ENCODE measurements around the gene NIT2. TPM values are rescaled to one million over a fixed set of nuclear protein-coding genes. Genes with fewer than 3 reads are reported as not detected.

NIT2 gene, protein sequence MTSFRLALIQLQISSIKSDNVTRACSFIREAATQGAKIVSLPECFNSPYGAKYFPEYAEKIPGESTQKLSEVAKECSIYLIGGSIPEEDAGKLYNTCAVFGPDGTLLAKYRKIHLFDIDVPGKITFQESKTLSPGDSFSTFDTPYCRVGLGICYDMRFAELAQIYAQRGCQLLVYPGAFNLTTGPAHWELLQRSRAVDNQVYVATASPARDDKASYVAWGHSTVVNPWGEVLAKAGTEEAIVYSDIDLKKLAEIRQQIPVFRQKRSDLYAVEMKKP
- 10 to 100 TPM; 18.6 to 21.4 TPM for total RNA-seq
- 29.7 TPM for polyA plus RNA-seq (2013, experiment 1 of 2)
- 26.9 TPM for polyA plus RNA-seq (2013, experiment 2 of 2)
- 13.3 to 87.6 (median 43.6) reads per million in 172 experiments for total RNA-seq

DNA sequence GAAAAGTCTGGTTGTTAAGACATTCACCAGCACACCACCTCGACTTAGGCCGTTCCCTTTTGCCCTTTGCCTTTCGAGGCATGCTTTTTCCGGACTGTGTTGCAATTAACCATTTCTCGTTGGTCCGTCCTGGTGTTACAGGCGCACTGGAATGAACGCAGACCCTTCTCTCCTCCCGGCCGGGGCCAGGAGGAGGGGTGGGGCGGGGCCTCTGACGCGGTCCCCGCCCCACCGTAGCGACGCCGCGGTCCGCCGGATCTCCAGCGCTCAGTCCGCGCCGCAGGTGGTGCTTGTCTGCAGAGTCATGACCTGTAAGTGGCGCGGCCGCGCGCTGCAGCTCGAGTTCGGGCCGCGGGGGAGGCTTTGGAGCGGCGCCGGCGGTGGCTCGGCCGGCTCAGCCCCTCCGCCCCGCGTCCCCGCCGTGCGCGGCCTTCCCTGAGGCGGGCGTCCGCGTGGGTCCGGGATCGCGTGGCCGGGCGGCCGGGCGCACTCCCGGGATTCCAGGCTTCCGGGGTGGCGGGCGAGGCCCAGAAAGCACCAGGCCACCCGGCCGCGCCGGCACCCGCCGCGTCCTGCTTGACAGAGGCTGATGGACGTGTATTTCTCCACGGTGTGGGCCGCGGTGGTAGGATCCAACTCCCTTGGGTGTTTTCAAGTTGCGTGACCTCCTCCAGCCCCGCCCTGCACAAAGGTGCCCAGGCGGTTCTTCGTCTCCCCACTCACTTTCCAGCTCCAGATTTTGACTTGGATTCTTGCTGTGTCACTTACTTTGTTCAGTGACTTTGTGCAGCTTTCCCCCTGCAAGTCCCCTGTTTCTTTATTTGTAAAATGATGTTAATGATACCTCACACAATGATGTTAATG lies at the start of gene NIT2:
TSS of gene NIT2 (plus strand) at position 270 of the 864 bp plus-strand sequence. CDS start at position 305, 35 bp downstream.
- no peaks in the 10 kb centered on the region for H3K9me3 Mint-ChIP-seq
- CTCF ChIA-PET = interaction anchor here (0.7 to 1.2 kb wide), 2 partner anchors 18 to 37 kb away, joined by 3 read pairs; no protein-coding TSS in a partner anchor
- POLR2A ChIA-PET = interaction anchor here (0.9 to 3.2 kb wide), 6 partner anchors 26 to 375 kb away, joined by 3 to 28 read pairs (median 6); partner anchors contain the start of genes LNP1, TBC1D23, TFG and TOMM70
- H3K27ac Mint-ChIP-seq = peak within 1 kb of the TSS; percentile 83
- H3K36me3 Mint-ChIP-seq (ENCODE audit: low read depth) = peaks cover 16% of the 10 kb centered on the region
- H3K27me3 Mint-ChIP-seq = no peaks in the 10 kb centered on the region
- intact Hi-C loops (cut with DNase I, micrococcal nuclease) = loop anchor here (2.0 to 10.0 kb wide), 5 partner anchors 66 to 1430 kb away; partner anchors contain the start of genes LNP1 (in 2 of the 2), TOMM70 (in 2 of the 2), DCBLD2 (in 1 of the 2) and TBC1D23 (in 1 of the 2)
- ATAC-seq (ENCODE audit: poor library complexity) (peak; percentile 94), DNase-seq (peak; percentile 59 to 91 (median 74))
- H3K9me3 ChIP-seq (ENCODE audit: control insufficient read depth in 1 of 2, insufficient read depth in 1 of 2, low read length in 2 of 2) = no peaks in the 10 kb centered on the region
- H3K4me3 Mint-ChIP-seq = peak within 1 kb of the TSS; percentile 93
- peaks cover 17% of the 10 kb centered on the region for H3K4me1 ChIP-seq (ENCODE audit: insufficient read depth, low read length)
- H3K4me3 ChIP-seq (ENCODE audit: low read length) = peak within 1 kb of the TSS; percentile 81
- H3K27me3 ChIP-seq (ENCODE audit: control insufficient read depth in 1 of 2, insufficient read depth in 2 of 2, low read length in 2 of 2) = no peaks in the 10 kb centered on the region
- H3K4me1 Mint-ChIP-seq (ENCODE audit: low read depth) = peaks cover 30% of the 10 kb centered on the region
- H3K36me3 ChIP-seq (ENCODE audit: insufficient read depth, low read length) = peaks cover 9% of the 10 kb centered on the region
- H3K27ac ChIP-seq (ENCODE audit: low read depth in 1 of 2, low read length in 2 of 2) = peak within 1 kb of the TSS; percentile 29 to 70
- TF ChIP-seq, protein P1, sequence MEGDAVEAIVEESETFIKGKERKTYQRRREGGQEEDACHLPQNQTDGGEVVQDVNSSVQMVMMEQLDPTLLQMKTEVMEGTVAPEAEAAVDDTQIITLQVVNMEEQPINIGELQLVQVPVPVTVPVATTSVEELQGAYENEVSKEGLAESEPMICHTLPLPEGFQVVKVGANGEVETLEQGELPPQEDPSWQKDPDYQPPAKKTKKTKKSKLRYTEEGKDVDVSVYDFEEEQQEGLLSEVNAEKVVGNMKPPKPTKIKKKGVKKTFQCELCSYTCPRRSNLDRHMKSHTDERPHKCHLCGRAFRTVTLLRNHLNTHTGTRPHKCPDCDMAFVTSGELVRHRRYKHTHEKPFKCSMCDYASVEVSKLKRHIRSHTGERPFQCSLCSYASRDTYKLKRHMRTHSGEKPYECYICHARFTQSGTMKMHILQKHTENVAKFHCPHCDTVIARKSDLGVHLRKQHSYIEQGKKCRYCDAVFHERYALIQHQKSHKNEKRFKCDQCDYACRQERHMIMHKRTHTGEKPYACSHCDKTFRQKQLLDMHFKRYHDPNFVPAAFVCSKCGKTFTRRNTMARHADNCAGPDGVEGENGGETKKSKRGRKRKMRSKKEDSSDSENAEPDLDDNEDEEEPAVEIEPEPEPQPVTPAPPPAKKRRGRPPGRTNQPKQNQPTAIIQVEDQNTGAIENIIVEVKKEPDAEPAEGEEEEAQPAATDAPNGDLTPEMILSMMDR (IDR thresholded peaks at IDR 0.05) = no peak

- H3K4me1 ChIP-seq (ENCODE audit: insufficient read depth, low read length) = no peaks in the 10 kb centered on the region
- Mint-ChIP-seq H3K27me3 (no peaks in the 10 kb centered on the region), H3K9me3 (no peaks in the 10 kb centered on the region), H3K4me3 (no peak overlapping the region), H3K4me1 (ENCODE audit: low read depth) (no peaks in the 10 kb centered on the region), H3K27ac (no peak overlapping the region), H3K36me3 (ENCODE audit: low read depth) (peaks cover 72% of the 10 kb centered on the region)
- POLR2A ChIA-PET = no interaction called here
- no peak for DNase-seq
- no peak overlapping the region for H3K4me3 ChIP-seq (ENCODE audit: low read length)
- no peaks in the 10 kb centered on the region for H3K27me3 ChIP-seq (ENCODE audit: control insufficient read depth in 1 of 2, insufficient read depth in 2 of 2, low read length in 2 of 2)
- TF ChIP-seq, protein P1 (IDR thresholded peaks at IDR 0.05) = no peak
- intact Hi-C loops (cut with DNase I, micrococcal nuclease) = no loop called here
- CTCF ChIA-PET = no interaction called here
- H3K27ac ChIP-seq (ENCODE audit: low read depth in 1 of 2, low read length in 2 of 2) = no peak overlapping the region
- ATAC-seq (ENCODE audit: poor library complexity) = no peak
- H3K36me3 ChIP-seq (ENCODE audit: insufficient read depth, low read length) = peaks cover 64% of the 10 kb centered on the region
- no peaks in the 10 kb centered on the region for H3K9me3 ChIP-seq (ENCODE audit: control insufficient read depth in 1 of 2, insufficient read depth in 1 of 2, low read length in 2 of 2)
Observed at GRCh38 chr3:100288288-100288894, 46.2 kb upstream of the NIT2 start.

DNA sequence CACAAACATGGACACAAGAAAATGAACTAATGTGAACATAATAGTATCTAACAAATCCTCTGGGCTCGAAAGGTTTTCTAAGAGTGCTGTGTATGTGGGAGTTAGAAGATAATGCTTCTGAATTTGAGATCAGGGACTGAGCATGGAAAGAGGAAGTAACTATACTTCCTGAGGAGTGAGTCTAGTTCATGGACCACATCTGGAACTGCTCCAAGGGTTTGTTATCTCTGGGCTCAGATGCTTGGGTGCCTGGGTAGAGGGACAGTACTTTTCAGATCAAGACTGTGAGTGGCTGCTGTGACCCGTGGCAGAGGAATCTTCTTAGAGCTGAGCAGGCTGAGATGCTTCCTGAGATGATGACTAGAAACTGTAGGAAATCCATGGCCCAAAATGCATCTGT lies 45.2 kb upstream of the NIT2 start:
- Mint-ChIP-seq H3K27ac (no peak overlapping the region), H3K9me3 (no peaks in the 10 kb centered on the region), H3K4me3 (no peak overlapping the region), H3K4me1 (ENCODE audit: low read depth) (no peaks in the 10 kb centered on the region), H3K27me3 (no peaks in the 10 kb centered on the region), H3K36me3 (ENCODE audit: low read depth) (peaks cover 65% of the 10 kb centered on the region)
- Histone ChIP-seq H3K4me1 (ENCODE audit: insufficient read depth, low read length) (no peaks in the 10 kb centered on the region), H3K4me3 (ENCODE audit: low read length) (no peak overlapping the region), H3K27ac (ENCODE audit: low read depth in 1 of 2, low read length in 2 of 2) (no peak overlapping the region), H3K27me3 (ENCODE audit: control insufficient read depth in 1 of 2, insufficient read depth in 2 of 2, low read length in 2 of 2) (no peaks in the 10 kb centered on the region), H3K36me3 (ENCODE audit: insufficient read depth, low read length) (peaks cover 63% of the 10 kb centered on the region), H3K9me3 (ENCODE audit: control insufficient read depth in 1 of 2, insufficient read depth in 1 of 2, low read length in 2 of 2) (no peaks in the 10 kb centered on the region)
- no peak for DNase-seq
- ChIA-PET CTCF (no interaction called here), POLR2A (no interaction called here)
- intact Hi-C loops (cut with DNase I, micrococcal nuclease) = no loop called here
- TF ChIP-seq, protein P1 (IDR thresholded peaks at IDR 0.05) = no peak
- ATAC-seq (ENCODE audit: poor library complexity) = no peak
